ENCODE results near the gene MYCN.

Gene MYCN

GRCh38 chr2:15986068-15986560 lies 45.8 kb downstream of the MYCN start:
- TF ChIP-seq EZH2 (optimal IDR thresholded peaks at IDR 0.05; ENCODE audit: low read depth, low read length) (no peak), CTCF (IDR thresholded peaks at IDR 0.05; ENCODE audit: low read length) (no peak), EZH2phosphoT487 (IDR thresholded peaks at IDR 0.05; ENCODE audit: low read length) (no peak)
- Histone ChIP-seq H3K27me3 (replicated peaks; ENCODE audit: insufficient read depth, low read length) (no peaks in the 10 kb centered on the region), H3K9me2 (replicated peaks; ENCODE audit: insufficient read depth, low read length) (no peaks in the 10 kb centered on the region), H3K4me3 (ENCODE audit: low read length) (no peak overlapping the region), H3F3A (ENCODE audit: insufficient read depth, low read length) (no peaks in the 10 kb centered on the region), H2AFZ (ENCODE audit: low read length) (no peak overlapping the region), H3K9me3 (replicated peaks; ENCODE audit: insufficient read depth, low read length) (no peaks in the 10 kb centered on the region), H3K9ac (ENCODE audit: low read length) (no peak overlapping the region), H3K27ac (ENCODE audit: low read length) (no peak overlapping the region), H3K4me1 (ENCODE audit: low read length) (no peaks in the 10 kb centered on the region), H3K36me3 (replicated peaks; ENCODE audit: insufficient read depth, low read length) (no peaks in the 10 kb centered on the region), H3K4me2 (ENCODE audit: low read depth, low read length) (no peak overlapping the region), H4K20me1 (ENCODE audit: insufficient read depth, low read length) (no peaks in the 10 kb centered on the region), H3K79me2 (ENCODE audit: low read length) (no peaks in the 10 kb centered on the region)
- DNase-seq = no peak

GRCh38 chr2:15986644-15987043 lies 46.3 kb downstream of the MYCN start:
- H4K20me1 ChIP-seq (ENCODE audit: insufficient read depth, low read length) = no peaks in the 10 kb centered on the region
- H3K27me3 ChIP-seq (replicated peaks; ENCODE audit: insufficient read depth, low read length) = no peaks in the 10 kb centered on the region
- DNase-seq = no peak
- no peak overlapping the region for H2AFZ ChIP-seq (ENCODE audit: low read length)
- TF ChIP-seq CTCF (IDR thresholded peaks at IDR 0.05; ENCODE audit: low read length) = no peak
- no peak for TF ChIP-seq EZH2phosphoT487 (IDR thresholded peaks at IDR 0.05; ENCODE audit: low read length)
- no peak for TF ChIP-seq EZH2 (optimal IDR thresholded peaks at IDR 0.05; ENCODE audit: low read depth, low read length)
- no peak overlapping the region for H3K4me2 ChIP-seq (ENCODE audit: low read depth, low read length)
- H3K27ac ChIP-seq (ENCODE audit: low read length) = no peak overlapping the region
- no peak overlapping the region for H3K4me3 ChIP-seq (ENCODE audit: low read length)
- H3K9ac ChIP-seq (ENCODE audit: low read length) = no peak overlapping the region
- H3K36me3 ChIP-seq (replicated peaks; ENCODE audit: insufficient read depth, low read length) = no peaks in the 10 kb centered on the region
- no peaks in the 10 kb centered on the region for H3K4me1 ChIP-seq (ENCODE audit: low read length)
- H3K79me2 ChIP-seq (ENCODE audit: low read length) = no peaks in the 10 kb centered on the region
- H3K9me3 ChIP-seq (replicated peaks; ENCODE audit: insufficient read depth, low read length) = no peaks in the 10 kb centered on the region
- H3F3A ChIP-seq (ENCODE audit: insufficient read depth, low read length) = no peaks in the 10 kb centered on the region
- H3K9me2 ChIP-seq (replicated peaks; ENCODE audit: insufficient read depth, low read length) = no peaks in the 10 kb centered on the region

GRCh38 chr2:15988733-15989132 lies 48.4 kb downstream of the MYCN start:
- no peak for DNase-seq
- Histone ChIP-seq H3K36me3 (replicated peaks; ENCODE audit: insufficient read depth, low read length) (no peaks in the 10 kb centered on the region), H3K9me3 (replicated peaks; ENCODE audit: insufficient read depth, low read length) (no peaks in the 10 kb centered on the region), H3K27me3 (replicated peaks; ENCODE audit: insufficient read depth, low read length) (no peaks in the 10 kb centered on the region), H3K9ac (ENCODE audit: low read length) (no peak overlapping the region), H3K27ac (ENCODE audit: low read length) (no peak overlapping the region), H3F3A (ENCODE audit: insufficient read depth, low read length) (no peaks in the 10 kb centered on the region), H2AFZ (ENCODE audit: low read length) (no peak overlapping the region), H3K4me3 (ENCODE audit: low read length) (no peak overlapping the region), H3K9me2 (replicated peaks; ENCODE audit: insufficient read depth, low read length) (no peaks in the 10 kb centered on the region), H3K4me1 (ENCODE audit: low read length) (no peaks in the 10 kb centered on the region), H3K79me2 (ENCODE audit: low read length) (no peaks in the 10 kb centered on the region), H4K20me1 (ENCODE audit: insufficient read depth, low read length) (no peaks in the 10 kb centered on the region), H3K4me2 (ENCODE audit: low read depth, low read length) (no peak overlapping the region)
- no peak for TF ChIP-seq EZH2phosphoT487 (IDR thresholded peaks at IDR 0.05; ENCODE audit: low read length)

- Histone ChIP-seq H3K27me3 (replicated peaks; ENCODE audit: insufficient read depth, low read length) (no peaks in the 10 kb centered on the region), H3F3A (ENCODE audit: insufficient read depth, low read length) (no peaks in the 10 kb centered on the region), H3K27ac (ENCODE audit: low read length) (no peak overlapping the region), H3K4me2 (ENCODE audit: low read depth, low read length) (no peak overlapping the region), H3K9ac (ENCODE audit: low read length) (no peak overlapping the region), H3K4me3 (ENCODE audit: low read length) (no peak overlapping the region), H2AFZ (ENCODE audit: low read length) (no peak overlapping the region), H4K20me1 (ENCODE audit: insufficient read depth, low read length) (no peaks in the 10 kb centered on the region), H3K36me3 (replicated peaks; ENCODE audit: insufficient read depth, low read length) (no peaks in the 10 kb centered on the region), H3K9me2 (replicated peaks; ENCODE audit: insufficient read depth, low read length) (no peaks in the 10 kb centered on the region), H3K4me1 (ENCODE audit: low read length) (no peaks in the 10 kb centered on the region), H3K79me2 (ENCODE audit: low read length) (no peaks in the 10 kb centered on the region), H3K9me3 (replicated peaks; ENCODE audit: insufficient read depth, low read length) (no peaks in the 10 kb centered on the region)
- no peak for DNase-seq
- no peak for TF ChIP-seq EZH2 (optimal IDR thresholded peaks at IDR 0.05; ENCODE audit: low read depth, low read length)
- no peak for TF ChIP-seq CTCF (IDR thresholded peaks at IDR 0.05; ENCODE audit: low read length)
- no peak for TF ChIP-seq EZH2phosphoT487 (IDR thresholded peaks at IDR 0.05; ENCODE audit: low read length)
Observed at GRCh38 chr2:15989559-15989958, 49.2 kb downstream of the MYCN start.
